Globus pallidus (tissue), 1 donor: ENCODE data around the gene POLD4.
A peak's percentile ranks its signal among the peaks of the same experiment; 100 is the strongest.

Source experiments
- DNase-seq: peaks from one replicate; pipeline ENCODE4 v3.0.0-alpha.2; 2015; ENCODE audit warnings: low spot score

POLD4 gene

GRCh38 chr11:67387518-67387917, 34.2 kb upstream of the POLD4 start:
- no peak for DNase-seq

GRCh38 chr11:67387069-67387468, 33.7 kb upstream of the POLD4 start:
- DNase-seq: no peak

GRCh38 chr11:67384851-67385366, 31.6 kb upstream of the POLD4 start:
- peak; percentile 74 for DNase-seq

- peak; percentile 74 for DNase-seq
Observed at GRCh38 chr11:67382276-67383136, 29.2 kb upstream of the POLD4 start.

GRCh38 chr11:67381244-67381972, 28.1 kb upstream of the POLD4 start:
- no peak for DNase-seq

- DNase-seq: no peak
Observed at GRCh38 chr11:67379061-67380058, 26.0 kb upstream of the POLD4 start.

GRCh38 chr11:67378544-67378943, 25.2 kb upstream of the POLD4 start:
- no peak for DNase-seq

- no peak for DNase-seq
Observed at GRCh38 chr11:67376873-67377808, 23.8 kb upstream of the POLD4 start.

GRCh38 chr11:67376063-67376820, 22.9 kb upstream of the POLD4 start:
- DNase-seq: no peak

- DNase-seq: no peak
Observed at GRCh38 chr11:67375320-67376055, 22.1 kb upstream of the POLD4 start.

GRCh38 chr11:67374571-67375281, 21.4 kb upstream of the POLD4 start:
- no peak for DNase-seq

GRCh38 chr11:67373648-67374570, 20.6 kb upstream of the POLD4 start:
- DNase-seq: no peak

- no peak for DNase-seq
Observed at GRCh38 chr11:67372993-67373647, 19.8 kb upstream of the POLD4 start, which contains the start of gene CLCF1. CLCF1 (minus strand) TSS chr11:67373598; CDS start chr11:67373539, 59 bp downstream.

- DNase-seq: no peak
Observed at GRCh38 chr11:67372321-67372992, 19.1 kb upstream of the POLD4 start.

- DNase-seq: no peak
Observed at GRCh38 chr11:67371911-67372320, 18.6 kb upstream of the POLD4 start.
